ENCODE data around the gene HELB.

- TF ChIP-seq CTCF (IDR thresholded peaks at IDR 0.05) (peak in 1 of 6 experiments; percentile 11), POLR2AphosphoS5 (IDR thresholded peaks at IDR 0.05) (peak; percentile 66 to 87)
Measured at GRCh38 chr12:66301944-66302826, at the start of gene HELB.

All from upper lobe of left lung (tissue), 4 donors.